PFSK-1 (cell line): ENCODE measurements around the gene GPR179.

ENCODE experiments used
- FOXP2 ChIP-seq: optimal IDR thresholded peaks from 2 replicates; pipeline ENCODE3; 2011; ENCODE audit warnings: borderline replicate concordance, control low read depth, inconsistent platforms; ENCODE audit not compliant: insufficient read depth; ENCODE audit errors: extremely low read length, extremely low read depth
- POLR2AphosphoS5 ChIP-seq: IDR thresholded peaks from 2 replicates; pipeline ENCODE4 v1.6.1; 2012; ENCODE audit warnings: low read depth, mild to moderate bottlenecking, control low read depth, low read length, moderate library complexity
- REST ChIP-seq, 2 experiments: IDR thresholded peaks; 2 replicates each; pipeline versions ENCODE4 v1.6.1 to v1.8.0; 2011 to 2012; ENCODE audit warnings: low read depth in 2 of 2, low read length in 2 of 2, control low read depth in 1 of 2, inconsistent platforms in 1 of 2, mild to moderate bottlenecking in 1 of 2, moderate library complexity in 1 of 2; ENCODE audit not compliant: insufficient read depth in 1 of 2
- SIN3A ChIP-seq: IDR thresholded peaks from 2 replicates; pipeline ENCODE4 v1.6.1; 2012; ENCODE audit warnings: mild to moderate bottlenecking, low read length, moderate library complexity, borderline replicate concordance; ENCODE audit not compliant: insufficient read depth
- TAF1 ChIP-seq: IDR thresholded peaks from 2 replicates; pipeline ENCODE4 v1.6.1; 2012; ENCODE audit warnings: low read length, control low read depth, borderline replicate concordance; ENCODE audit not compliant: insufficient read depth

Gene GPR179

GRCh38 chr17:38358586-38359513 lies 15.1 kb upstream of the GPR179 start:
- TF ChIP-seq POLR2AphosphoS5: no peak
- no peak for TF ChIP-seq SIN3A
- no peak for TF ChIP-seq TAF1
- no peak for TF ChIP-seq FOXP2
- TF ChIP-seq REST (IDR thresholded peaks at IDR 0.05; ENCODE audit: insufficient read depth in 1 of 2, low read depth in 2 of 2, low read length in 2 of 2): no peak

- TF ChIP-seq REST (IDR thresholded peaks at IDR 0.05; ENCODE audit: insufficient read depth in 1 of 2, low read depth in 2 of 2, low read length in 2 of 2): no peak
- TF ChIP-seq SIN3A: no peak
- TF ChIP-seq TAF1: no peak
- TF ChIP-seq POLR2AphosphoS5: no peak
Observed at GRCh38 chr17:38357486-38358123, 13.8 kb upstream of the GPR179 start.

GRCh38 chr17:38355251-38355650 lies 11.5 kb upstream of the GPR179 start:
- no peak for TF ChIP-seq TAF1
- TF ChIP-seq REST (IDR thresholded peaks at IDR 0.05; ENCODE audit: insufficient read depth in 1 of 2, low read depth in 2 of 2, low read length in 2 of 2): no peak
- no peak for TF ChIP-seq SIN3A
- TF ChIP-seq POLR2AphosphoS5: no peak
- TF ChIP-seq FOXP2: no peak

- no peak for TF ChIP-seq POLR2AphosphoS5
- no peak for TF ChIP-seq SIN3A
- TF ChIP-seq FOXP2: no peak
- TF ChIP-seq REST (IDR thresholded peaks at IDR 0.05; ENCODE audit: insufficient read depth in 1 of 2, low read depth in 2 of 2, low read length in 2 of 2): no peak
- TF ChIP-seq TAF1: no peak
Observed at GRCh38 chr17:38354466-38354865, 10.7 kb upstream of the GPR179 start.
